Measurements from ENCODE around the gene SUGCT. TPM values are rescaled to one million over a fixed set of nuclear protein-coding genes. Genes with fewer than 3 reads are reported as not detected.

SUGCT gene
- total RNA-seq, 1 experiment from 2014 or later: 5.4 TPM

- no peak overlapping the region for H2BK120ac ChIP-seq (ENCODE audit: low read depth, low read length, poor library complexity, severe bottlenecking)
- Mint-ChIP-seq H3K27me3 (ENCODE audit: low read depth) (no peaks in the 10 kb centered on the region), H3K4me3 (no peak overlapping the region), H3K9me3 (peaks cover 0 to 2% of the 10 kb centered on the region in 2 experiments; a peak in 2 of 5 replicates), H3K27ac (no peak overlapping the region), H3K36me3 (ENCODE audit: insufficient read depth in 1 of 3, low read depth in 3 of 3) (peaks cover 2 to 8% (median 5%) of the 10 kb centered on the region in 3 experiments; a peak in 6 of 7 replicates), H3K4me1 (no peaks in the 10 kb centered on the region)
- no peaks in the 10 kb centered on the region for H4K20me1 ChIP-seq (ENCODE audit: control insufficient read depth, insufficient read depth, insufficient read length)
- H3K79me2 ChIP-seq (ENCODE audit: insufficient read depth, low read length): no peaks in the 10 kb centered on the region
- no peak overlapping the region for H4K5ac ChIP-seq (ENCODE audit: insufficient read length, low read depth, low read length)
- TF ChIP-seq, protein P1, sequence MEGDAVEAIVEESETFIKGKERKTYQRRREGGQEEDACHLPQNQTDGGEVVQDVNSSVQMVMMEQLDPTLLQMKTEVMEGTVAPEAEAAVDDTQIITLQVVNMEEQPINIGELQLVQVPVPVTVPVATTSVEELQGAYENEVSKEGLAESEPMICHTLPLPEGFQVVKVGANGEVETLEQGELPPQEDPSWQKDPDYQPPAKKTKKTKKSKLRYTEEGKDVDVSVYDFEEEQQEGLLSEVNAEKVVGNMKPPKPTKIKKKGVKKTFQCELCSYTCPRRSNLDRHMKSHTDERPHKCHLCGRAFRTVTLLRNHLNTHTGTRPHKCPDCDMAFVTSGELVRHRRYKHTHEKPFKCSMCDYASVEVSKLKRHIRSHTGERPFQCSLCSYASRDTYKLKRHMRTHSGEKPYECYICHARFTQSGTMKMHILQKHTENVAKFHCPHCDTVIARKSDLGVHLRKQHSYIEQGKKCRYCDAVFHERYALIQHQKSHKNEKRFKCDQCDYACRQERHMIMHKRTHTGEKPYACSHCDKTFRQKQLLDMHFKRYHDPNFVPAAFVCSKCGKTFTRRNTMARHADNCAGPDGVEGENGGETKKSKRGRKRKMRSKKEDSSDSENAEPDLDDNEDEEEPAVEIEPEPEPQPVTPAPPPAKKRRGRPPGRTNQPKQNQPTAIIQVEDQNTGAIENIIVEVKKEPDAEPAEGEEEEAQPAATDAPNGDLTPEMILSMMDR (conservative IDR thresholded peaks at IDR 0.05): no peak
- no peak overlapping the region for H3K56ac ChIP-seq (ENCODE audit: insufficient read length, low read depth, low read length)
- WGBS (ENCODE audit: extremely low coverage, insufficient read length, low lambda C conversion rate): no CpG with 5 or more reads among the region's 2 CpGs
- H3K27me3 ChIP-seq (ENCODE audit: insufficient read depth, low read length): no peaks in the 10 kb centered on the region
- no peak overlapping the region for H2BK5ac ChIP-seq (ENCODE audit: insufficient read length, low read length)
- H4K91ac ChIP-seq (ENCODE audit: insufficient read length, low read depth, low read length): no peak overlapping the region
- no peak overlapping the region for H3K4me2 ChIP-seq (ENCODE audit: insufficient read depth, insufficient read length, low read length)
- H2AK5ac ChIP-seq (ENCODE audit: insufficient read length, low read length): no peak overlapping the region
- H3K18ac ChIP-seq (ENCODE audit: insufficient read length, low read depth, low read length): no peak overlapping the region
- H3K14ac ChIP-seq (ENCODE audit: insufficient read depth, low read length): no peak overlapping the region
- H4K8ac ChIP-seq (replicated peaks; ENCODE audit: insufficient read length, low read depth, low read length): no peak overlapping the region
- no peaks in the 10 kb centered on the region for H3K79me1 ChIP-seq (ENCODE audit: insufficient read depth, low read depth, low read length, poor library complexity, severe bottlenecking)
- no peaks in the 10 kb centered on the region for H3K4me1 ChIP-seq (ENCODE audit: insufficient read depth, low read length)
- H2BK12ac ChIP-seq (ENCODE audit: insufficient read length, low read depth, low read length): no peak overlapping the region
- no peak for DNase-seq
- H3K9ac ChIP-seq (ENCODE audit: extremely low read depth, insufficient read length, low read length): no peak overlapping the region
- no peaks in the 10 kb centered on the region for H3K9me3 ChIP-seq (ENCODE audit: control insufficient read depth, low read depth, low read length)
- no peak overlapping the region for H2BK15ac ChIP-seq (ENCODE audit: low read depth, low read length)
- H3K23ac ChIP-seq (ENCODE audit: insufficient read length, low read depth, low read length): no peak overlapping the region
- H2AFZ ChIP-seq (ENCODE audit: low read length): no peak overlapping the region
- H2BK20ac ChIP-seq (ENCODE audit: low read depth, low read length, poor library complexity, severe bottlenecking): no peak overlapping the region
- H3K4ac ChIP-seq (ENCODE audit: low read depth, low read length): no peak overlapping the region
- no peak overlapping the region for H3T11ph ChIP-seq (ENCODE audit: low read length)
- H3K23me2 ChIP-seq (ENCODE audit: insufficient read length, low read depth, low read length, poor library complexity, severe bottlenecking): no peaks in the 10 kb centered on the region
- no peak overlapping the region for H3K27ac ChIP-seq (ENCODE audit: insufficient read length, low read depth, low read length)
Measured at GRCh38 chr7:40213291-40213690, 78.5 kb downstream of the SUGCT start.
